SK-N-MC (cell line): ENCODE data around the gene DNMBP.

Source experiments
- DNase-seq: peaks from one replicate; pipeline ENCODE4 v3.0.0-alpha.2; 2011; ENCODE audit warnings: low read depth, low spot score
- H3K27ac ChIP-seq: fragments of 200-600 bp; sonication (generic); 2 replicates; pipeline ENCODE4 v1.5.1; 2016; ENCODE audit warnings: mixed run types
- H3K36me3 ChIP-seq: fragments of 200-600 bp; sonication (generic); 2 replicates; pipeline ENCODE4 v1.6.1; 2017; ENCODE audit warnings: antibody characterized with exemption, low read length, mixed read lengths; ENCODE audit not compliant: insufficient read depth
- H3K4me3 ChIP-seq: fragments of 200-600 bp; sonication (generic); 2 replicates; pipeline ENCODE4 v1.5.1; 2016
- H3K9ac ChIP-seq: fragments of 200-600 bp; sonication (generic); 2 replicates; pipeline ENCODE4 v1.8.0; 2017; ENCODE audit warnings: mixed run types, mixed read lengths; ENCODE audit not compliant: insufficient read length
- H3K9me3 ChIP-seq: fragments of 200-600 bp; sonication (generic); 2 replicates; pipeline ENCODE4 v1.6.1; 2017; ENCODE audit warnings: low read depth, mild to moderate bottlenecking, antibody characterized with exemption, low read length, moderate library complexity, mixed read lengths
- EZH2 ChIP-seq: fragments of 200-600 bp; sonication (generic); IDR thresholded peaks from one replicate; pipeline ENCODE4 v1.6.1; 2017; ENCODE audit warnings: antibody characterized with exemption
- FOXP2 ChIP-seq: optimal IDR thresholded peaks from 2 replicates; pipeline ENCODE3; 2011; ENCODE audit warnings: mild to moderate bottlenecking, moderate library complexity; ENCODE audit not compliant: insufficient read depth; ENCODE audit errors: extremely low read length, control extremely low read depth
- POLR2AphosphoS5 ChIP-seq: IDR thresholded peaks from 2 replicates; pipeline ENCODE4 v1.6.1; 2012; ENCODE audit warnings: mild to moderate bottlenecking, low read depth, low read length, borderline replicate concordance

The DNMBP gene

GRCh38 chr10:99984211-99985034, 25.3 kb downstream of the DNMBP start:
- Histone ChIP-seq H3K9ac (peak overlapping the region; percentile 15), H3K9me3 (no peaks in the 10 kb centered on the region), H3K27ac (peak overlapping the region; percentile 19; the same call in 1 of the 2 replicates), H3K36me3 (no peaks in the 10 kb centered on the region), H3K4me3 (peak overlapping the region; percentile 40)
- no peak for DNase-seq
- TF ChIP-seq EZH2 (no peak), POLR2AphosphoS5 (no peak), FOXP2 (no peak)

DNA sequence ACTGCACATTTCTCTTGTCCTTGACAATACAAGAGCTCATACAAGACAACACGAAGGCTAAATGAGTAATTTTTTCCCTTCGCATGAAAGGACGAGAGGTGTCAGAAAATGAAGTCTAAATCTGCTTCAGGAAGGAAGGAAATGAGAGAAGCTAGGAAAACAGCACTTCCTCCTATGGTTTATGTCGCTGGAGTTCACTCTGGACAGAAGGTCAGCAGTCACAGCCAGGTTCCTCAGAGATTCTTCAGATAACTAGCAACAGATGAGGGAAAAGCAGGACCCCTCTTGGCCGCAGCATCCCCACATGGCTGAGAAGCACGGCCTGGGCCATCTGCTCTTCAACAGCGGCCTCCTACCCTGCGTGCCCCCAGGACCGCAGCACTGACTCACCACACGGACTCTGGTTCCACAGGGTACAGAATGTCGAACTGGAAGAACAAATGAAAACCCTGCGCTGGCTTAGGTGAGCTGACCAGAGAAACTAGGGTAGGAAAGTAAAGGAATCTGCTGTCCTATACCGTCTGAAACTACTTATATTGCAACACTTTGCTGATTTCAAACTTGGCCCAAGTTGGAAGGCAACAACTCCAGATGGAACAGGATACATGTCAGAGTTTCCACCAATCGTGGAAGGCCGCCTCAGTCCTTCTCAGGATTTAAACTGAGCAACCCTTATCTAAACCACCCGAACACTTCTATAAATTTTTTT, 26.3 kb downstream of the DNMBP start:
- TF ChIP-seq FOXP2 (no peak), EZH2 (no peak), POLR2AphosphoS5 (no peak)
- Histone ChIP-seq H3K27ac (peak overlapping the region; percentile 19; the same call in 1 of the 2 replicates), H3K9me3 (no peaks in the 10 kb centered on the region), H3K9ac (no peak overlapping the region), H3K36me3 (no peaks in the 10 kb centered on the region), H3K4me3 (no peak overlapping the region)
- DNase-seq = no peak

GRCh38 chr10:99982728-99983127, 27.0 kb downstream of the DNMBP start:
- H3K4me3 ChIP-seq = no peak overlapping the region
- no peak overlapping the region for H3K27ac ChIP-seq

GRCh38 chr10:99981581-99982199, 28.1 kb downstream of the DNMBP start:
- Histone ChIP-seq H3K27ac (no peak overlapping the region), H3K9ac (no peak overlapping the region), H3K4me3 (no peak overlapping the region), H3K9me3 (no peaks in the 10 kb centered on the region), H3K36me3 (no peaks in the 10 kb centered on the region)
- no peak for DNase-seq
- TF ChIP-seq EZH2 = no peak
- no peak for TF ChIP-seq POLR2AphosphoS5
- no peak for TF ChIP-seq FOXP2

More at GRCh38 chr10:99982728-99983127, 27.0 kb downstream of the DNMBP start:
- no peaks in the 10 kb centered on the region for H3K9me3 ChIP-seq
- no peak for DNase-seq
- no peak for TF ChIP-seq FOXP2
- TF ChIP-seq POLR2AphosphoS5 = no peak
- no peak for TF ChIP-seq EZH2
- no peak overlapping the region for H3K9ac ChIP-seq
- no peaks in the 10 kb centered on the region for H3K36me3 ChIP-seq

DNA sequence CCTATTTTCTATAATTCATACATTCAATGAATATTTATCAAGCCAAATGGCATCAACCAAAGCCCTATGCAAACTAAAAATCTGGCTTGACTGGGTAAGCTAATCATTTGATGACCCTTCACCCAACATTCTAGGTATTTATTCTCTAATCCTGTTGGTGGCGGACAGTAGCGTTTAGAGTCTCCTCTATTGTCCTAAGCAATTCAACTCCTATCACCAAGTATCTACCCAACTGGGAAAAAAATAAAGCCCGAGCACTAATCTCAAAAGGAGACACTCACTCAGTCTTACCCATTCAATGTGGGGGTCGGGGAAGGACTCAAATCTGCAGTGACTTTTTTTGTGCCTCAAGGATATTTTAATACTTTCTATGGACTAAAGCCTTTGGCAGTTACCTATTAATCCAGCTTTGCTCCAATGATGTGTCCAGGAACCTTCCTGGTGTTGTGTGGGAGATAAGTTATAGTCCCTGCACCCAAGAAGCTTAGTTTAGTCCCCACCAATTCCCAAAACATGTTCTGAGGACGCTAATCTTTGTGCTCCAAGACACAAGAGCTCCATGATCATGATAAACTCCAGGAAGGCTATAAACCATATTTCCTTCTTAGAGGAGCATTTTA, 30.6 kb downstream of the DNMBP start:
- TF ChIP-seq POLR2AphosphoS5 (no peak), EZH2 (no peak), FOXP2 (no peak)
- Histone ChIP-seq H3K36me3 (no peaks in the 10 kb centered on the region), H3K9ac (no peak overlapping the region), H3K9me3 (no peaks in the 10 kb centered on the region), H3K27ac (peak overlapping the region; percentile 73), H3K4me3 (no peak overlapping the region)
- DNase-seq = no peak

DNA sequence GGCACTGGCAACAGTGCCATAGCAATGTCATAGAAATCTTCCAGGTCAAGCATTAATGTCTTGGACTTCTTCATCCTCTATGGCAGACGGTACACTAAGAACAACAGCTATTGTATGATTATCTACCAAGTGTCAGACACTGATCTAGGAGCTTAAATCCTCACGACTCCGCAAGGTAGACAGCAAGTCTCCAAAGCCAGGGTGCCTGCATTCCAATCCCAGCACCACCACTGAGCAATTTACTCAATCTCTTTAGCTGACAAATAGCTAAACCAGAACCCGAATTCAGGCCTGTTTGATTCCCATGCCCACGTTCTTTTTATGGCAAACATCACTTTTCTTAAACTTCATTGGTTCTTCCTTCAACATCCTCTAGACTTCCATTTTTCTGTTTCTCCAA, 31.8 kb downstream of the DNMBP start:
- Histone ChIP-seq H3K27ac (peak overlapping the region; percentile 88; the same call in 1 of the 2 replicates), H3K36me3 (no peaks in the 10 kb centered on the region), H3K9ac (no peak overlapping the region), H3K9me3 (no peaks in the 10 kb centered on the region), H3K4me3 (no peak overlapping the region)
- DNase-seq = no peak
- TF ChIP-seq EZH2 = no peak

GRCh38 chr10:99976886-99977665, 32.7 kb downstream of the DNMBP start:
- no peak for DNase-seq
- Histone ChIP-seq H3K9me3 (no peaks in the 10 kb centered on the region), H3K4me3 (peak overlapping the region; percentile 34), H3K36me3 (no peaks in the 10 kb centered on the region), H3K9ac (peak overlapping the region; percentile 59), H3K27ac (peak overlapping the region; percentile 88)
- no peak for TF ChIP-seq FOXP2
- TF ChIP-seq POLR2AphosphoS5 = no peak
- no peak for TF ChIP-seq EZH2
